ENCODE results near the gene CSAD.

- TF ChIP-seq CTCF (IDR thresholded peaks at IDR 0.05), result no peak
- TF ChIP-seq POLR2A (IDR thresholded peaks at IDR 0.05), result no peak
These were observed 30.1 kb upstream of the CSAD start for GRCh38 chr12:53210843-53211242.
